ENCODE measurements around the gene HDAC4.

GRCh38 chr2:239171643-239172042 is 229.2 kb downstream of the HDAC4 start:
- TF ChIP-seq CTCF (conservative IDR thresholded peaks at IDR 0.05; ENCODE audit: low read length) (no peak), EZH2phosphoT487 (IDR thresholded peaks at IDR 0.05; ENCODE audit: borderline replicate concordance) (no peak)

Data from Loucy (cell line).